ENCODE results near the gene CAND2.

DNA sequence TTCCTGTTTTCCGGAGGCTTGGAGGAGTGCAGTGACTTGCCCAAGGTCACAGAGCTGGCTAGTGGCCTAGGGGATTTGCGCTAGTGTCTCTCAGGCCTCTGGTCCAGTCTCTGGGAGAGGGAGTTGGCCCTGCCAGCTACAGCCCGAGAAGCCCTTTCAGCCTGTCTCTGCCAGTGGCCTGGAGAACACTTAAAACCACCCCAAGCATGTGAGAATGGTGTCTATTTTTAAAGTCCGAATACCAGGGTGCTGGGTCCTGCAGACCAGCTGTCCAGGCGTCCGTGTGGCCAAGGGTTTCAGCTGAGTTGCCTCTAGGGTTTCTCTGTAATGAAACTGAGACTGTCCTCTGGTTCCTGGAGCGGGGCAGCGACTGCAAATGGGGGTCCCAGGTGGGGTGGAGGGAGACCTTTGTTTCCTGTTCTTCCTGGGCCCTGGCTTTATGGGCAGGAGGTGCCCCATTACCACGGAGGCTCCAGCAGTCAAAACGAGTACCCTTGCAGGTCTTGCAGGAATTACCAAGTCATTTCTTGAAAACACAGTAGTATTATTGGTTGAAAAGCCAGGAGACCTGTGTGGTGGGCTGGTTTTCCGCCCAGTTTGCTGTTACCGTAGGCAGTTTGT lies 2.2 kb downstream of the CAND2 start:
- TF ChIP-seq POLR2AphosphoS5 (IDR thresholded peaks at IDR 0.05; ENCODE audit: low read depth) (no peak), EZH2 (IDR thresholded peaks at IDR 0.05; ENCODE audit: low read depth, unreplicated experiment) (no peak), CREB1 (CRISPR knock-in tag; IDR thresholded peaks at IDR 0.05; ENCODE audit: low read depth) (no peak), EZH2phosphoT487 (IDR thresholded peaks at IDR 0.05; ENCODE audit: unreplicated experiment) (no peak)
- TF ChIP-seq, protein P1, sequence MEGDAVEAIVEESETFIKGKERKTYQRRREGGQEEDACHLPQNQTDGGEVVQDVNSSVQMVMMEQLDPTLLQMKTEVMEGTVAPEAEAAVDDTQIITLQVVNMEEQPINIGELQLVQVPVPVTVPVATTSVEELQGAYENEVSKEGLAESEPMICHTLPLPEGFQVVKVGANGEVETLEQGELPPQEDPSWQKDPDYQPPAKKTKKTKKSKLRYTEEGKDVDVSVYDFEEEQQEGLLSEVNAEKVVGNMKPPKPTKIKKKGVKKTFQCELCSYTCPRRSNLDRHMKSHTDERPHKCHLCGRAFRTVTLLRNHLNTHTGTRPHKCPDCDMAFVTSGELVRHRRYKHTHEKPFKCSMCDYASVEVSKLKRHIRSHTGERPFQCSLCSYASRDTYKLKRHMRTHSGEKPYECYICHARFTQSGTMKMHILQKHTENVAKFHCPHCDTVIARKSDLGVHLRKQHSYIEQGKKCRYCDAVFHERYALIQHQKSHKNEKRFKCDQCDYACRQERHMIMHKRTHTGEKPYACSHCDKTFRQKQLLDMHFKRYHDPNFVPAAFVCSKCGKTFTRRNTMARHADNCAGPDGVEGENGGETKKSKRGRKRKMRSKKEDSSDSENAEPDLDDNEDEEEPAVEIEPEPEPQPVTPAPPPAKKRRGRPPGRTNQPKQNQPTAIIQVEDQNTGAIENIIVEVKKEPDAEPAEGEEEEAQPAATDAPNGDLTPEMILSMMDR (conservative IDR thresholded peaks at IDR 0.05; ENCODE audit: low read depth in 2 of 2), result no peak
